Measurements from ENCODE around the gene TENM4.

The TENM4 gene

GRCh38 chr11:78935398-78936068 lies 505.3 kb downstream of the TENM4 start:
- peak; percentile 6 for DNase-seq (ENCODE audit: low read depth)
- no peak overlapping the region for H3K4me3 ChIP-seq (ENCODE audit: low read length)
- no peak for TF ChIP-seq CTCF (conservative IDR thresholded peaks at IDR 0.05; ENCODE audit: low read length)

GRCh38 chr11:78933350-78933749 lies 507.5 kb downstream of the TENM4 start:
- no peak for TF ChIP-seq CTCF (conservative IDR thresholded peaks at IDR 0.05; ENCODE audit: low read length)
- no peak for DNase-seq (ENCODE audit: low read depth)
- no peak overlapping the region for H3K4me3 ChIP-seq (ENCODE audit: low read length)

- DNase-seq (ENCODE audit: low read depth): no peak
- no peak overlapping the region for H3K4me3 ChIP-seq (ENCODE audit: low read length)
- TF ChIP-seq CTCF (conservative IDR thresholded peaks at IDR 0.05; ENCODE audit: low read length): no peak
Measured at GRCh38 chr11:78932757-78933156, 508.1 kb downstream of the TENM4 start.

- no peak for DNase-seq (ENCODE audit: low read depth)
- TF ChIP-seq CTCF (conservative IDR thresholded peaks at IDR 0.05; ENCODE audit: low read length): no peak
- no peak overlapping the region for H3K4me3 ChIP-seq (ENCODE audit: low read length)
Measured at GRCh38 chr11:78931891-78932290, 508.9 kb downstream of the TENM4 start.

GRCh38 chr11:78930810-78931523 lies 509.9 kb downstream of the TENM4 start:
- DNase-seq (ENCODE audit: low read depth): no peak
- H3K4me3 ChIP-seq (ENCODE audit: low read length): no peak overlapping the region
- TF ChIP-seq CTCF (conservative IDR thresholded peaks at IDR 0.05; ENCODE audit: low read length): no peak

- TF ChIP-seq CTCF (conservative IDR thresholded peaks at IDR 0.05; ENCODE audit: low read length): no peak
- no peak overlapping the region for H3K4me3 ChIP-seq (ENCODE audit: low read length)
- DNase-seq (ENCODE audit: low read depth): no peak
Measured at GRCh38 chr11:78929906-78930220, 511.0 kb downstream of the TENM4 start.

All from AG10803 (cell line).